Measurements from ENCODE around the gene CORO1A. TPM values are rescaled to one million over a fixed set of nuclear protein-coding genes. Genes with fewer than 3 reads are reported as not detected.

CORO1A gene
- total RNA-seq, 1 donor = 0.36 TPM

DNA sequence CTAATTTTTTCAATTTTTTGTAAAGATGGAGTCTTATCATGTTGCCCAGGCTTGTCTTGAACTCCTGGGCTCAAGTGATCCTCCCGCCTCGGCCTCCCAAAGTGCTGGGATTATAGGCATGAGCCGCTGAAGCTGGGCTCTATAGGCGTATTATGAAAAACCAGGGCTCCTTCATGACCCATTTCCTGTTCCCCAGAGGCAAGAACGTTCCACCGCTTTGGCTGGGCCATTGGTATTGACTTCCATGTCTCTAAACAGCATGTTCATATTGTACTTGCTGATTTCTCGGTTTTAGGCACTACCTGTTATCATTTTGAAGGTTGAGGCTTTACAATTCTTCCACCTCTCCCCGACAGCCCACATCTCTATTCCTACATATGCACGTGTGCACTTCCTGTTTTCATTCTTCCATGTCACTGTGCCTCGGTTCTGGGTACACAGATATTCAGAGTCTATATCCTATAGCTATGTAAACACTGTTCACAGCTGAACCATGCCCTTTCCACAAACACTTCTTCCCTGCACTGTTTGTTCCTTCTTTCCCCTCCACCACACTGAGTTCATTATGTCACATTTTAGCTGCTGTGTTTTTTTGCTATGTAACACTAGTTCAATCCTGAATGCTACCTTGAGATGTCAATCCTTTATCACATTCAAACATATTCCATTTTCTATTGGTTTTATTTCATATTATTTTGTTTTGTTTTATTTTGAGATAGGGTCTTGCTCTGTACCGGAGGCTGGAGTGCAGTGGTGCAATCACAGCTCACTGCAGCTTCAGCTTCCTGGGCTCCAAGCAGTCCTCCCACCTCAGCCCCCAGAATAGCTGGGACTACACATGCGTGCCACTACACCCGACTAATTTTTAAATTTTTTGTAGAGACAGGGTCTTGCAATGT lies 43.6 kb upstream of the CORO1A start:
- Histone ChIP-seq H3K4me2 (ENCODE audit: insufficient read depth, low read length) (no peak overlapping the region), H3K4me1 (ENCODE audit: insufficient read depth, low read length) (no peaks in the 10 kb centered on the region), H3K9me3 (ENCODE audit: low read depth, low read length) (no peaks in the 10 kb centered on the region), H4K20me1 (ENCODE audit: insufficient read depth, low read length) (no peaks in the 10 kb centered on the region), H2AFZ (ENCODE audit: low read length) (no peak overlapping the region), H3K36me3 (ENCODE audit: insufficient read depth, low read length) (no peaks in the 10 kb centered on the region), H3K79me2 (ENCODE audit: insufficient read depth, low read length) (no peaks in the 10 kb centered on the region), H3K27me3 (ENCODE audit: insufficient read depth, low read length) (no peaks in the 10 kb centered on the region), H3K27ac (ENCODE audit: low read depth, low read length) (no peak overlapping the region), H3K4me3 (ENCODE audit: insufficient read depth, low read length) (no peak overlapping the region)
- TF ChIP-seq, protein P1, sequence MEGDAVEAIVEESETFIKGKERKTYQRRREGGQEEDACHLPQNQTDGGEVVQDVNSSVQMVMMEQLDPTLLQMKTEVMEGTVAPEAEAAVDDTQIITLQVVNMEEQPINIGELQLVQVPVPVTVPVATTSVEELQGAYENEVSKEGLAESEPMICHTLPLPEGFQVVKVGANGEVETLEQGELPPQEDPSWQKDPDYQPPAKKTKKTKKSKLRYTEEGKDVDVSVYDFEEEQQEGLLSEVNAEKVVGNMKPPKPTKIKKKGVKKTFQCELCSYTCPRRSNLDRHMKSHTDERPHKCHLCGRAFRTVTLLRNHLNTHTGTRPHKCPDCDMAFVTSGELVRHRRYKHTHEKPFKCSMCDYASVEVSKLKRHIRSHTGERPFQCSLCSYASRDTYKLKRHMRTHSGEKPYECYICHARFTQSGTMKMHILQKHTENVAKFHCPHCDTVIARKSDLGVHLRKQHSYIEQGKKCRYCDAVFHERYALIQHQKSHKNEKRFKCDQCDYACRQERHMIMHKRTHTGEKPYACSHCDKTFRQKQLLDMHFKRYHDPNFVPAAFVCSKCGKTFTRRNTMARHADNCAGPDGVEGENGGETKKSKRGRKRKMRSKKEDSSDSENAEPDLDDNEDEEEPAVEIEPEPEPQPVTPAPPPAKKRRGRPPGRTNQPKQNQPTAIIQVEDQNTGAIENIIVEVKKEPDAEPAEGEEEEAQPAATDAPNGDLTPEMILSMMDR (IDR thresholded peaks at IDR 0.05; ENCODE audit: extremely low read depth, low read depth, low read length) = no peak
- no peak for DNase-seq (ENCODE audit: insufficient read length, low spot score, missing footprints)

DNA sequence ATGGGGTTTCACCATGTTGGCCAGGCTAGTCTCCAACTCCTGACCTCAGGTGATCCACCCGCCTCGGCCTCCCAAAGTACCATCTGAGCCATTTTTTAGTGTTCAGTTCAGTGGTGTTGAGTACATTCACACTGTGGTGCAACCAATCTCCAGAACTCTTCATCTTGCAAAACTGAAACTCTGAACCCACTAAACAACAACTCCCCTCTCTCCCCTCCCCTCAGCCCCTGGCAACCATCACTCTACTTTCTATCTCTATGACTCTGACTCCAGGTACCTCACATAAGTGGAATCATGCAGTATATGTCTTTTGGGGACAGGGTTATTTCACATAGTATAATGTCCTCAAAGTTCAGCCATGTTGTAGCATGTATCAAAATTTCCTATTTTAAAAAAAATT lies 41.7 kb upstream of the CORO1A start:
- DNase-seq (ENCODE audit: insufficient read length, low spot score, missing footprints) = no peak
- H3K79me2 ChIP-seq (ENCODE audit: insufficient read depth, low read length) = no peaks in the 10 kb centered on the region
- no peak overlapping the region for H3K4me2 ChIP-seq (ENCODE audit: insufficient read depth, low read length)
- no peak overlapping the region for H3K4me3 ChIP-seq (ENCODE audit: insufficient read depth, low read length)
- H2AFZ ChIP-seq (ENCODE audit: low read length) = no peak overlapping the region
- no peak overlapping the region for H3K27ac ChIP-seq (ENCODE audit: low read depth, low read length)
- no peaks in the 10 kb centered on the region for H3K4me1 ChIP-seq (ENCODE audit: insufficient read depth, low read length)
- TF ChIP-seq, protein P1 (IDR thresholded peaks at IDR 0.05; ENCODE audit: extremely low read depth, low read depth, low read length) = no peak
- no peaks in the 10 kb centered on the region for H4K20me1 ChIP-seq (ENCODE audit: insufficient read depth, low read length)
- H3K36me3 ChIP-seq (ENCODE audit: insufficient read depth, low read length) = no peaks in the 10 kb centered on the region
- no peaks in the 10 kb centered on the region for H3K27me3 ChIP-seq (ENCODE audit: insufficient read depth, low read length)
- no peaks in the 10 kb centered on the region for H3K9me3 ChIP-seq (ENCODE audit: low read depth, low read length)

DNA sequence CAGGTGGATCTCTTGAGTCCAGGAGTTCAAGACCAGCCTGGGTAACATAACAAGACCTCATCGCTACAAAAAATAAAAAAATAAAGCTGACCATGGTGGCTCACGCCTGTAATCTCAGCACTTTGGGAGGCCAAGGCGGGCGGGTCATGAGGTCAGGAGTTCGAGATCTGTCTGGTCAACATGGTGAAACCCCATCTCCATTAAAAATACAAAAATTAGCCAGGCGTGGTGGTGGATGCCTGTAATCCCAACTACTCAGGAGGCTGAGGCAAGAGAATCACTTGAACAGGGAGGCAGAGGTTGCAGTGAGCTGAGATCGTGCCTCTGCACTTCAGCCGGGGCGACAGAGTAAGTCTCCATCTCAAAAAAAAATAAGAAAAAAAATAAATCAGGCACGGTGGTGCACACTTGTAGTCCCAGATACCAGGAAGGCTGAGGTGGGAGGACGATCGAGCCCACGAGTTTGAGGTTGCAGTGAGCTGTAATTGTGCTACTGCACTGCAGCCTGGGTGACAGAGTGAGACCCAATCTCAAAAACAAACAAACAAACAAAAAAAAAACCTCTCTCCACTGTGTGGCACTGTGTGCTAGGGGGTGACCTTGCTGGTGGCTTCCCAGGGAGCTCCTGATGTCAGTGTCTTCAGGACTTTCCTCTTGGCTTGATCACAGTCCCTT lies 40.6 kb upstream of the CORO1A start:
- H2AFZ ChIP-seq (ENCODE audit: low read length) = no peak overlapping the region
- H3K79me2 ChIP-seq (ENCODE audit: insufficient read depth, low read length) = no peaks in the 10 kb centered on the region
- DNase-seq (ENCODE audit: insufficient read length, low spot score, missing footprints) = no peak
- no peaks in the 10 kb centered on the region for H4K20me1 ChIP-seq (ENCODE audit: insufficient read depth, low read length)
- no peak overlapping the region for H3K4me2 ChIP-seq (ENCODE audit: insufficient read depth, low read length)
- no peaks in the 10 kb centered on the region for H3K9me3 ChIP-seq (ENCODE audit: low read depth, low read length)
- no peak overlapping the region for H3K4me3 ChIP-seq (ENCODE audit: insufficient read depth, low read length)
- H3K27me3 ChIP-seq (ENCODE audit: insufficient read depth, low read length) = no peaks in the 10 kb centered on the region
- no peak overlapping the region for H3K27ac ChIP-seq (ENCODE audit: low read depth, low read length)
- H3K36me3 ChIP-seq (ENCODE audit: insufficient read depth, low read length) = no peaks in the 10 kb centered on the region
- no peaks in the 10 kb centered on the region for H3K4me1 ChIP-seq (ENCODE audit: insufficient read depth, low read length)
- TF ChIP-seq, protein P1 (IDR thresholded peaks at IDR 0.05; ENCODE audit: extremely low read depth, low read depth, low read length) = no peak

DNA sequence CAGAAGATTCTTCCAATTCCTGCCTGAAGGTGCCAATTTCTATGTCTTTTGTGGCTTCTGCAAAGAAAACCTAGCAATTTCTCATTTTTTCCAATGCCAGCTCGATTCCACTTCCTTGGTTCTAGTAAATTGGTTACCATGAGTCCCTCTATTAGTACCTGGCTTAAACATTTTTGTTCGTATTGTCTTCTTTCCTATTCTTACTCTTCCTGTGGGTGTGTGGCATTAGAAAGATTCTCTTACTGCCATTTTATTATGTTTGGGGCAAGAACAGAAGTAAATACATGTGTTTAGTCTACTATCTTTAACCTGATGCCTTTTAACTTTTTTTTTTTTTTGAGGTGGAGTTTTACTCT lies 40.1 kb upstream of the CORO1A start:
- Histone ChIP-seq H3K36me3 (ENCODE audit: insufficient read depth, low read length) (no peaks in the 10 kb centered on the region), H3K4me2 (ENCODE audit: insufficient read depth, low read length) (no peak overlapping the region), H4K20me1 (ENCODE audit: insufficient read depth, low read length) (no peaks in the 10 kb centered on the region), H3K79me2 (ENCODE audit: insufficient read depth, low read length) (no peaks in the 10 kb centered on the region), H2AFZ (ENCODE audit: low read length) (no peak overlapping the region), H3K9me3 (ENCODE audit: low read depth, low read length) (no peaks in the 10 kb centered on the region), H3K4me3 (ENCODE audit: insufficient read depth, low read length) (no peak overlapping the region), H3K27me3 (ENCODE audit: insufficient read depth, low read length) (no peaks in the 10 kb centered on the region), H3K27ac (ENCODE audit: low read depth, low read length) (no peak overlapping the region), H3K4me1 (ENCODE audit: insufficient read depth, low read length) (no peaks in the 10 kb centered on the region)
- TF ChIP-seq, protein P1 (IDR thresholded peaks at IDR 0.05; ENCODE audit: extremely low read depth, low read depth, low read length) = no peak
- DNase-seq (ENCODE audit: insufficient read length, low spot score, missing footprints) = no peak

All from osteoblast (primary cell).